Endothelial cell of umbilical vein (primary cell): ENCODE results near the gene COL16A1. TPM values are rescaled to one million over a fixed set of nuclear protein-coding genes. Genes with fewer than 3 reads are reported as not detected.

Experiments
- BruUV-seq: library from RNA; stranded (reverse); fragments of 400-500 nt; replicated peaks from 2 replicates; lab custom pipeline; 2021; lab: Mats Ljungman, UMichigan
- CTCF ChIA-PET: fragments of 300-600, 350-600 bp; sonication (Branson Sonifier 250); formaldehyde crosslinking; loops from one replicate; lab custom pipeline; 2021; ENCODE audit warnings: antibody characterized with exemption, inconsistent platforms; lab: Charles Lee
- POLR2A ChIA-PET: fragments of 300-600, 350-600 bp; sonication (Branson Sonifier 250); formaldehyde crosslinking; loops from one replicate; lab custom pipeline; 2021; ENCODE audit warnings: antibody characterized with exemption, inconsistent platforms; lab: Charles Lee
- DNase-seq: peaks from one replicate; pipeline ENCODE4 v3.0.0-alpha.2; 2011; ENCODE audit warnings: low read depth, low spot score
- FAIRE-seq: peaks from 2 replicates; lab custom pipeline; 2011; peaks lifted over from hg19 to GRCh38; lab: Jason Lieb, UNC
- H2AFZ ChIP-seq: 2 replicates; pipeline ENCODE4 v1.6.0; 2012; ENCODE audit warnings: low read depth, low read length, control low read depth, inconsistent platforms
- H3K27ac ChIP-seq: 2 replicates; pipeline ENCODE4 v1.5.1; 2011; ENCODE audit warnings: low read depth, mild to moderate bottlenecking, control low read depth, low read length, moderate library complexity; ENCODE audit not compliant: insufficient read depth
- H3K27me3 ChIP-seq, 2 experiments: 2 replicates each; pipeline versions ENCODE4 v1.6.0 to v1.6.1; 2011; ENCODE audit warnings: low read length in 2 of 2, mixed read lengths in 1 of 2; ENCODE audit not compliant: control insufficient read depth in 2 of 2, insufficient read depth in 2 of 2
- H3K36me3 ChIP-seq, 2 experiments: 2 replicates in 1 of 2; 3 replicates in 1 of 2; pipeline ENCODE4 v1.5.1; 2011; ENCODE audit warnings: low read length in 2 of 2, mild to moderate bottlenecking in 1 of 2, moderate library complexity in 1 of 2; ENCODE audit not compliant: control insufficient read depth in 2 of 2, insufficient read depth in 2 of 2; ENCODE audit errors: extremely low read depth in 1 of 2
- H3K4me1 ChIP-seq: 3 replicates; pipeline ENCODE4 v1.5.1; 2011; ENCODE audit warnings: mild to moderate bottlenecking, low read length; ENCODE audit not compliant: control insufficient read depth, insufficient read depth; ENCODE audit errors: extremely low read depth
- H3K4me2 ChIP-seq: 2 replicates; pipeline ENCODE4 v1.6.1; 2011; ENCODE audit warnings: low read length, control low read depth, mixed read lengths; ENCODE audit not compliant: insufficient read depth
- H3K4me3 ChIP-seq, 3 experiments: fragments of 200-600 bp in 1 of 3; sonication (generic), shearing (Covaris generic) in 1 of 3; replicated peaks in 1 of 3; 2 replicates each; pipeline ENCODE4 v1.5.1; 2011 to 2016; ENCODE audit warnings: control low read depth in 3 of 3, low read length in 3 of 3, mild to moderate bottlenecking in 2 of 3, inconsistent platforms in 1 of 3, low read depth in 1 of 3, moderate library complexity in 1 of 3; ENCODE audit not compliant: insufficient read depth in 1 of 3
- H3K79me2 ChIP-seq: 2 replicates; pipeline ENCODE4 v1.6.0; 2012; ENCODE audit warnings: low read length, inconsistent platforms; ENCODE audit not compliant: control insufficient read depth, insufficient read depth
- H3K9ac ChIP-seq: replicated peaks from 2 replicates; pipeline ENCODE3; 2011; ENCODE audit warnings: low read length, control low read depth; ENCODE audit not compliant: insufficient read depth; ENCODE audit errors: extremely low read depth
- H3K9me1 ChIP-seq: replicated peaks from 3 replicates; pipeline ENCODE4 v1.6.0; 2011; ENCODE audit warnings: mild to moderate bottlenecking, low read length; ENCODE audit not compliant: control insufficient read depth, insufficient read depth; ENCODE audit errors: extremely low read depth
- H3K9me3 ChIP-seq: replicated peaks from 2 replicates; pipeline ENCODE4 v1.5.1; 2012; ENCODE audit warnings: low read length, inconsistent platforms; ENCODE audit not compliant: control insufficient read depth, insufficient read depth
- H4K20me1 ChIP-seq: replicated peaks from 2 replicates; pipeline ENCODE3; 2011; ENCODE audit warnings: mild to moderate bottlenecking, low read length; ENCODE audit not compliant: control insufficient read depth, insufficient read depth; ENCODE audit errors: extremely low read depth
- EZH2 ChIP-seq: IDR thresholded peaks from 2 replicates; pipeline ENCODE4 v1.6.1; 2012; ENCODE audit warnings: borderline replicate concordance, low read depth, mild to moderate bottlenecking, moderate library complexity, low read length, inconsistent platforms; ENCODE audit not compliant: severe bottlenecking
- FOS ChIP-seq: IDR thresholded peaks from 2 replicates; pipeline ENCODE4 v1.6.1; 2011; ENCODE audit warnings: mild to moderate bottlenecking, low read length, moderate library complexity, borderline replicate concordance; ENCODE audit not compliant: insufficient read depth
- GATA2 ChIP-seq: IDR thresholded peaks from 2 replicates; pipeline ENCODE4 v1.7.0; 2011; ENCODE audit warnings: low read depth, mild to moderate bottlenecking, moderate library complexity, mixed read lengths, low read length; ENCODE audit not compliant: insufficient read length, insufficient read depth
- JUN ChIP-seq: IDR thresholded peaks from 2 replicates; pipeline ENCODE4 v1.6.1; 2011; ENCODE audit warnings: borderline replicate concordance, low read depth; ENCODE audit not compliant: insufficient read length, insufficient read depth
- MAX ChIP-seq: IDR thresholded peaks from 2 replicates; pipeline ENCODE4 v1.6.1; 2011; ENCODE audit not compliant: insufficient read depth, insufficient read length
- MYC ChIP-seq: IDR thresholded peaks from one replicate; pipeline ENCODE4 v1.6.1; 2011; ENCODE audit warnings: mild to moderate bottlenecking, low read depth, low read length
- POLR2A ChIP-seq: IDR thresholded peaks from 2 replicates; pipeline ENCODE4 v1.6.1; 2012; ENCODE audit warnings: low read depth, mild to moderate bottlenecking, control low read depth, low read length
- POLR2AphosphoS5 ChIP-seq: IDR thresholded peaks from 2 replicates; pipeline ENCODE4 v1.6.1; 2012; ENCODE audit warnings: low read depth, mild to moderate bottlenecking, control low read depth, low read length, moderate library complexity; ENCODE audit not compliant: insufficient read depth
- dilution Hi-C: fragments of 300-500 bp; cut with MboI; formaldehyde crosslinking; loops from one replicate; pipeline ENCODE4 v1.15.0; 2019; ENCODE audit warnings: low sequenced_read_pairs; ENCODE audit not compliant: extremely low pct_ligation_motif_present
- intact Hi-C: fragments of 100-400 bp; cut with micrococcal nuclease; formaldehyde crosslinking; loops from one replicate; pipeline ENCODE4 v1.10.0; 2022
- polyA plus RNA-seq, 4 experiments: library from polyadenylated mRNA; depleted of rRNA in 3 of 4; stranded (reverse) in 3 of 4; unstranded in 1 of 4; fragments of >200 nt; gene quantifications; 2 replicates each; pipeline versions ENCODE4 v1.2.1 to v1.2.3, GENCODE V29; 2011 to 2012; ENCODE audit warnings: missing spikeins in 1 of 4
- total RNA-seq: library from RNA; stranded (reverse); gene quantifications from 2 replicates; pipeline ENCODE4 v1.2.3, GENCODE V29; 2021
- TF ChIP-seq, protein P1 (sequence below), 2 donors: IDR thresholded peaks; 1 replicate in 1 of 2; 2 replicates in 1 of 2; pipeline ENCODE4 v1.5.1; 2011; ENCODE audit warnings: low read length in 2 of 2, mild to moderate bottlenecking in 2 of 2, moderate library complexity in 2 of 2, control low read depth in 1 of 2, inconsistent platforms in 1 of 2, low read depth in 1 of 2; ENCODE audit not compliant: insufficient read depth in 1 of 2; ENCODE audit errors: extremely low read depth in 1 of 2

The COL16A1 gene
- total and polyA plus RNA-seq, 2 donors (not counting 3 experiments of a cell fraction or from before 2014, with no cell fraction given): 0.68 to 1.2 TPM

DNA sequence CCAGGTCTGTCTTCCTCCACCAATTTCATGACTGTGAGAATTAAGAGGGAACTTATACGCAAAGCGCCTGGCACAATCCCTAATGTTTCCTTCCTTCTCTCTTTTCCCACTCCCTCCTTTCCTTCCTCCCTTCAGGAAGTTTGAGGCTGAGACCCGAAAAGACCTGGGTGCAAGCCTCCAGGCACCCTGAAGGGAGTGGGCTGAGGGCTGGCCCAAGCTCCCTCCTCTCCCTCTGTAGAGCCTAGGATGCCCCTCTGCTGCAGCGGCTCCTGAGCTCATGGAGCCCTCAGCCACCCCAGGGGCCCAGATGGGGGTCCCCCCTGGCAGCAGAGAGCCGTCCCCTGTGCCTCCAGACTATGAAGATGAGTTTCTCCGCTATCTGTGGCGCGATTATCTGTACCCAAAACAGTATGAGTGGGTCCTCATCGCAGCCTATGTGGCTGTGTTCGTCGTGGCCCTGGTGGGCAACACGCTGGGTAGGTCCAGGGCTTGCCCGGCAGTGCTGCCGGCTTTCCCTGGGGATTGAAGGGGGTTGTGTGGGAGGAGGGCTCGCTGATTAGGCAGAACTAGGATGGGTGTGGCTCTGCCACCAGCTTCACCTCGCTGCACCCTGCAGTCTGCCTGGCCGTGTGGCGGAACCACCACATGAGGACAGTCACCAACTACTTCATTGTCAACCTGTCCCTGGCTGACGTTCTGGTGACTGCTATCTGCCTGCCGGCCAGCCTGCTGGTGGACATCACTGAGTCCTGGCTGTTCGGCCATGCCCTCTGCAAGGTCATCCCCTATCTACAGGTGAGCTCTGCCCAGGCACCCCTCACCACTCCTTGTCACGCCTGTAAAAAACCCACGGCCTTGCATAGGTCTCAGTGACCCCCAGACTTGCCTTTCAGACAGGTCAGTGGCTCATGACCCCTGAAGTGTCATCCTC, 84.6 kb downstream of the COL16A1 start:
- no peaks in the 10 kb centered on the region for H3K4me1 ChIP-seq
- dilution Hi-C loops (no loop called here), intact Hi-C loops (loop anchor here (1.0 to 10.0 kb wide), 6 partner anchors 22 to 435 kb away; no protein-coding TSS in a partner anchor)
- no TSS peak for BruUV-seq
- H3K27me3 ChIP-seq: peaks cover 0 to 1% of the 10 kb centered on the region in 2 experiments
- H3K4me3 ChIP-seq: no peak overlapping the region
- H2AFZ ChIP-seq: no peak overlapping the region
- H3K79me2 ChIP-seq: no peaks in the 10 kb centered on the region
- no peak for FAIRE-seq
- no peak for DNase-seq
- H3K9me3 ChIP-seq: no peaks in the 10 kb centered on the region
- H3K36me3 ChIP-seq: no peaks in the 10 kb centered on the region
- TF ChIP-seq JUN (no peak), EZH2 (no peak), POLR2AphosphoS5 (no peak), MAX (no peak), POLR2A (no peak), GATA2 (no peak), MYC (no peak), FOS (no peak)
- TF ChIP-seq, protein P1, sequence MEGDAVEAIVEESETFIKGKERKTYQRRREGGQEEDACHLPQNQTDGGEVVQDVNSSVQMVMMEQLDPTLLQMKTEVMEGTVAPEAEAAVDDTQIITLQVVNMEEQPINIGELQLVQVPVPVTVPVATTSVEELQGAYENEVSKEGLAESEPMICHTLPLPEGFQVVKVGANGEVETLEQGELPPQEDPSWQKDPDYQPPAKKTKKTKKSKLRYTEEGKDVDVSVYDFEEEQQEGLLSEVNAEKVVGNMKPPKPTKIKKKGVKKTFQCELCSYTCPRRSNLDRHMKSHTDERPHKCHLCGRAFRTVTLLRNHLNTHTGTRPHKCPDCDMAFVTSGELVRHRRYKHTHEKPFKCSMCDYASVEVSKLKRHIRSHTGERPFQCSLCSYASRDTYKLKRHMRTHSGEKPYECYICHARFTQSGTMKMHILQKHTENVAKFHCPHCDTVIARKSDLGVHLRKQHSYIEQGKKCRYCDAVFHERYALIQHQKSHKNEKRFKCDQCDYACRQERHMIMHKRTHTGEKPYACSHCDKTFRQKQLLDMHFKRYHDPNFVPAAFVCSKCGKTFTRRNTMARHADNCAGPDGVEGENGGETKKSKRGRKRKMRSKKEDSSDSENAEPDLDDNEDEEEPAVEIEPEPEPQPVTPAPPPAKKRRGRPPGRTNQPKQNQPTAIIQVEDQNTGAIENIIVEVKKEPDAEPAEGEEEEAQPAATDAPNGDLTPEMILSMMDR (IDR thresholded peaks at IDR 0.05; ENCODE audit: extremely low read depth in 1 of 2, insufficient read depth in 1 of 2, low read depth in 1 of 2, low read length in 2 of 2): no peak
- POLR2A ChIA-PET: no interaction called here
- H4K20me1 ChIP-seq: no peaks in the 10 kb centered on the region
- no peak overlapping the region for H3K9ac ChIP-seq
- CTCF ChIA-PET: interaction anchor here (0.6 to 3.2 kb wide), 17 partner anchors 10 to 197 kb away, joined by 3 to 73 read pairs (median 8); no protein-coding TSS in a partner anchor
- H3K4me2 ChIP-seq: no peak overlapping the region
- no peak overlapping the region for H3K27ac ChIP-seq
- H3K9me1 ChIP-seq: no peaks in the 10 kb centered on the region
